Measurements from ENCODE around the gene CYTH3.

CYTH3 gene

DNA sequence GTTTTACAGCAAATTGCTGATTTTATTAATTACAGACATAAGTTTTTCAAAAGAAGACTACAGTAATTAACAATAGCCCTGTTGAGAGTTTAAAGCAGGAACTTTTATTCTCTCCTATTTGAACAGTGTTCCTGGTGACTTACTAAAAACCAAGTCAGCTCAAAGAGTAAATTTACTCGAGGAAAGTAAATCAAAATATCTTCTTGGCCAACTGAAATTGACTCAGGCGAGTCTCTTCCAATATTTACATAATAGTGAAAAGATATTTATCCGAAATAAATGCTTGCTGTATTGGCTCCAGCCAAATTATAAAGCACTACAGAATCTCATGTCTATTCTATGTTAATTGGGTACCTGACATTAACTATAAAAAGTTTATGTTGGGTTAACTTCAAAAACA, 13.2 kb downstream of the CYTH3 start:
- in situ Hi-C loops (cut with HindIII; ENCODE audit: low sequenced_read_pairs) = no loop called here

DNA sequence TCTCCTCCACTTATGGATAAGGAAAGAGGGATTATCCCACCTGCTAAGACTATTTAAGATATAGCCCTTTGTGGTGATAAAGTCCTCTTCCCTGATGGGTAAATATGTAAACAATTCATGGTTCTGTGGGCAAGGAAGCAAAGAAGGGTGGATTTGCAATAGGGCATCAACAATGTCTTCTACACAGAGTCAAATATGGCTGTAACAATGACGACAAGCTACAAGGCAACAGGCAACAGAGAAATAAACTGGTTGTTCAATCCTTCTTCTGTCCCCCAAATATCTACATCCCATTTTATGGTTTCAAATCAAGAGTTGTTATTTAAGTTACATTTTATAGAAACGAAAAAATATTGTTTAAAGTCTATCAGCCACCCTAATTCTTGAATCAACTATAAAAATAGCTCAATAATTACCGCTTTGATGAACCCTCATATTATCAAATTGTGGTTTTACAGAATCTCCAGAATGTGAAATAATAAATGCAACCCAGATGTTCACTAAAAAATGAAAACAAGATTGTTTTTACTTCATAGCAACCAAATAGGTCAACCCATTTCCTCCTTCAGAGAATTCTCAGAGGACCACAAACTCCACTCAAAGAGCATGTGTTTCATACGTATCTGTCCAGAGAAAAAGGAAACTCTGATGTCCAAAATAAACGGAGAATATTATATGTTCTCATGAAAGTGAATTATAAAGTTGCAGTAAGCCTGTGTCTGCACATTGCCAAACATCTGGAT, 13.8 kb downstream of the CYTH3 start:
- in situ Hi-C loops (cut with HindIII; ENCODE audit: low sequenced_read_pairs) = no loop called here

DNA sequence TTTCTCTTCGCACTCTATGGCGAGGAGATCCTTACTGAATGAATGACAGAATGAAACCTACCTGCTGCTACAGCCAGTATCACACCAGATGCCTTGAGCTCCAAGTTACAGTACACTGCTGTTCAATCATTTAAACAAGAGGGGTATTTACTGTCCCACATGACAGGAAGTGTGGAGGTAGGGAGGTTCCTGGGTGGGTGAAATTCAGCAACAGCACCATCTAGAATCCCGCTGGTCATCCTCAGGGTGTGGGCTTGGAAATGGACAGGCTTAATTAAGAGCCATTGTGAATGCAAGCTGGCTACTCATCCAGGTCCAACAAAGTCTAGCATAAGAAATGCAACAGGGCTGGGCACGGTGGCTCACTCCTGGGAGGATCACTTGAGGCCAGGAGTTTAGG, 14.7 kb downstream of the CYTH3 start:
- in situ Hi-C loops (cut with HindIII; ENCODE audit: low sequenced_read_pairs) = no loop called here

DNA sequence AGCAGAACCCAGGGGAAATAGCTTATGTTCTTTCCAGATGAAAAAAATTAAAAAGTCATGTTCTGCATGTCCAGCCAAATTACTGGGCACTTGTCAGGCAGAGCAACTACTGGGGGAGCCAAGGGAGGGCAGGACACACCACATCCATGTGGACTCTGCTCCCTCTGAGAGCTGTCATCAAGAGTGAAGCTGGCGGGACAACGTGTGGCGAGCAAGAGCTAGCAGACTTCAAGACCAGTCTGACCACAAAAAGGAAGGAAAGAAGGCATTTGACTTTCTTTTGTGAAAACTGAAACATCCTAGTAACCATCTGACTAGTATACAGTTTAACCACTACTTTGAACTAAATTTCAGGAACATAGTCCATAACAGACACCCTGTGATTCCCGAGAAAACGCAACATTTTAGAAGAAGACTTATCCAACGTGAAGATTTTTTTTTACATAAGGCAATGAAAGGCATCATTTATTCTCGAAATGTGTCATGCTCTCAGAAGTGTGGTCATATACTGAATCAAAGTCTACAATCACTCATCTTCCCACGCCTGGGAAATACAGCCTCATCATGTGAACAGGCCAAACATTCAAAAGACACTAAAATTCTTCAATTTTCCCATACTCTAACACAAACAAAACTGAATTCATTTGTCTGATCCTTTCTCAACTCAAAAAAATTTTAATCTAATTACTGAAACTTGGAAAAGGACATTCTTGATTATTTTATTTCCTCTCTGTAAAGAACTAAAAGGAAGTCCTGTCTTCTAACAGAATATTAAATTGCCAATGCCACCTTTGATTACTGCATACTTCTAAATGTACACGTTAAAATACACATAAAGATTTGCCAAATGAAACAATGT, 15.5 kb downstream of the CYTH3 start:
- in situ Hi-C loops (cut with HindIII; ENCODE audit: low sequenced_read_pairs) = no loop called here

DNA sequence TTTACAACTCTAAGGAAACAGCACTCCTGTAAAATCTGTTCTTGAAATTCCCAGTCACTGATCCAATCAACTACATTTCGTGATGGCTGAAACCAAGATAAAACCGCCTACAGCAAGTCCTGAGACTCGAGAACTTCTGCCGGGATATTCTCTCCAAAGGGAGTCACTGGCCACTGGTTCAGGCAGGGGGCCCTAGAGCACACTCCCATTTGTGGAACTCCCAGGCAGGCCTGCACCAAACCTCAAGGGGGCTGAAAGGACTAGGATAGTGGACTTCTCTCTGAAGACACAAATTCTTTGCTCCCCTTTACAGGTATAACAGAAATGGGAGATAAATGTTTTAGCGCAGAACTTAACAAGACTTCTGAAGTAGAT, 16.3 kb downstream of the CYTH3 start:
- in situ Hi-C loops (cut with HindIII; ENCODE audit: low sequenced_read_pairs) = no loop called here

DNA sequence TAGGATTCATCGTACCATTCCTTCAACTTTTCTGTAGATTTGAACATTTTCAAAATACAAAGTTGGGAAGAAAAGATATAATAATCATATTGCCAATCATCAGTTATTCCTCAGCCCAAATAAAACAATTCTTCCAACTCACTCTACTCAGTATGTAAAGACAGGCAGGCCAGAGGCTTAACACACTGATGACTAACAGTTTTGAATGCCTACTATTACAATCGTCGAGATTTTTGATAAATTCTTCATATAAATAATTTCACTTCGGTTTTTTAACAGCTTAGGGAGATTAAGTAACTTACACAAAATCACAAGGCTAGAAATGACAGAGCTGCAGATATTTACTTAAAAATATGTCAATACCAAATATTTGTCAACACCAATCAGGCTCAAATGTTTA, 17.6 kb downstream of the CYTH3 start:
- in situ Hi-C loops (cut with HindIII; ENCODE audit: low sequenced_read_pairs) = no loop called here

DNA sequence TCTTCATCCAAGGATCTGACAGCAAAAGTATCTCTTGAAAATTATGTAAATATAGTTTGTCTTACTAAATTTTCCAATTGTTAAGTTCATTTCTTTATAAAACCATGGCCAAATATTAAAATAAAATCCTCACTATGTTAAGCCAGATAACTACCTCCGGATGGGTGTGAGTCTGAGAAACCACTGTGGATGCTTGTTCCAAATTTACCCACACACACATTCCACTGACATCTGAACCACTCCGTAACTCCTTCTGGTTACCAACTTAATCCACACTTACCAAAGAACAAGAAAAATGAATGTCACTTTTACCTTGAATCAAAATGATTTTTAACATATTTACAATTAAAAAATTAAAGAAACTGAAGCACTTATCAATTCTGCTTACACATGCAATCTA, 19.7 kb downstream of the CYTH3 start:
- in situ Hi-C loops (cut with HindIII; ENCODE audit: low sequenced_read_pairs) = no loop called here

DNA sequence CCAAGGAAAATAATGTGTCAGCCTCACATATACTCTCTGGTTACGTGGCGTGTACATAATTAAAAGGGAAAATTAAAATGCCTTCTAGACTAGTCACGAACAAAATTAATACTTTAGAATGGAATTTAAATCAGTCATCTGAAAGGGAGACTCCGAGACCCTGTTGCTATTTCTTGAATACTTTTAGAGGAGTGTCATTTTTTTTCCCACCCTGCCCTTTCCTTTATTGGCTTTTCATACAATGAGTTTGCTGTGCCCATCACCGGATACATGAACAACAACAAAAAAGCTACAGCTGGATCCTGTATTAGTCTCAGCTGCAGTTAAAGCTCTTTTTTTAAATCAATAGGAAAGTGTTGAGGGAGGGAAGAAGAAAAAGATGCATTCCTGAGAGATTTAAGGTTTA, 20.1 kb downstream of the CYTH3 start:
- in situ Hi-C loops (cut with HindIII; ENCODE audit: low sequenced_read_pairs) = no loop called here

DNA sequence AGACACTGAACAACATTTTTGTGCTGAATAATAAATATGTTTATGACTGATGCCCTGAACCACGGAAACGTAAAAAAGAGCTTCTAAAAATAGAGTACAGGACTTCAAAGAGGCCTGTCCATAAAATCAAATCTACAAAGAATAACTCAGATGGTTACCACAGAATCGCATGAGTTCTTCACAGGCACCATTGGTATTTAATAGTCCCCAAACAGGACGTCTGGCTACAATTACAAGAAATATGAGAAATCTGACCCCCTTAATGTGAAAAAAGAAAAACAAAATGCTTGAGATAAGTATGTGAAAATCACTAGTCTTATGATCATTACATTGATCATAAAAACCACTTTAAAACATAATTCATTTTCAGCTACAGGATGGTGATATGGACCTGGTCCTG, 20.8 kb downstream of the CYTH3 start:
- in situ Hi-C loops (cut with HindIII; ENCODE audit: low sequenced_read_pairs) = no loop called here

DNA sequence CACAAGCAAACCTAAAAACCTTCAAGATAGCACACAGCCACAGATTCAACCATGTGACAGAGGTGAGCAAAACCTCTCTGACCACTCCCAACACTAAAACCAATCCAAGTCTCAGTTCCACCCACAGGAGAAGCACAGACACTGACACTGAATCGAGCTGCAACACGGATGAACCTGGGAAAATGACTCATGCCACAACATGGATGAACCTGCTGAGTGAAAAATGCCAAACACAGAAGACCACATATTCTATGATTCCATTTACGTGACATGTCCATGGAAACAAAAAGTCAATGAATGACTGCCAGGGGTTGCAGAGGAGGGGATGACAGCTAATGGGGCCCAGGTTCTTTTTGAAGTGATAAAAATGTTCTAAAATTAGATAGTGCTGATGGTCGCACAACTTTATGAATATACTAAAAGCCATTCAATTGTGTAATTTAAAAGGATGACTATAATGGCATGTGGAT, 22.0 kb downstream of the CYTH3 start:
- in situ Hi-C loops (cut with HindIII; ENCODE audit: low sequenced_read_pairs) = no loop called here

DNA sequence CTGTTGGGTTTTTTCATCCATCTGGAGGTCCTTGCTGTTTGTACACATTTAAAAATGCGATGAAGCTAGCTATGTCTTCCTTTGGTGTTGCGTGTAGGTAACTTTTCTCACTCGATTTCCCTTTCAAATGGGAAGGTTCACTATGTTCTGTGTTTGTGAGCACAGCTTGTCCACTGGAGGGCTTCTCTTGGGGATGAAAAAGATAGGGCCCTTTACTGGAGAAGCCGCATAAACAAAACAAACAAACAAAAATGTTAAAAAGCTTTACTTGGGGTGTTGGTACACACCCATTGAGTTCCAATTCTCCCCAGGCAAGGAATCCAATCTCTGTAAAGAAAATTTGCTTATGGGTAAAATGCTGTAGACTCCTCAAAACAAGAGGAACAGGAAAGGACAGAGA, 23.4 kb downstream of the CYTH3 start:
- in situ Hi-C loops (cut with HindIII; ENCODE audit: low sequenced_read_pairs) = no loop called here

DNA sequence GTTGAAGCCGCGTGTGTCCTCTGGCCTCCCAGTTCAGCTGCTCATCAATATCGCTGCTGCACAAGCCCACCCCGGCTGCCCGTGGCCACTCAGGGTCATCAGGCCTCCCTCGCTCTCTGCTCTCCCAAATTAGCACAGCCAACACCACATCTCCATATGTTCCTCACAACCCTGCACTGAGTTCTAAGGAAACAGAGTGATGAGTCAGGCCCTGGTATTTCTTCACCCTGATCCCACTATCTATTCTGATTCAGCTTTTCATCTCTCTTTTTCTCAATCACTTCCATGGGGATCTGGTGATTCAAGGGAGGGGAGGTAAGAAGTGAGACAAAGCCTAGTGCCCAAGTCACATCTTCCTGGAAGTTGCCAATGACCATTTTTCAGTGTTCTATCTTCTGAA, 23.8 kb downstream of the CYTH3 start:
- in situ Hi-C loops (cut with HindIII; ENCODE audit: low sequenced_read_pairs) = no loop called here

DNA sequence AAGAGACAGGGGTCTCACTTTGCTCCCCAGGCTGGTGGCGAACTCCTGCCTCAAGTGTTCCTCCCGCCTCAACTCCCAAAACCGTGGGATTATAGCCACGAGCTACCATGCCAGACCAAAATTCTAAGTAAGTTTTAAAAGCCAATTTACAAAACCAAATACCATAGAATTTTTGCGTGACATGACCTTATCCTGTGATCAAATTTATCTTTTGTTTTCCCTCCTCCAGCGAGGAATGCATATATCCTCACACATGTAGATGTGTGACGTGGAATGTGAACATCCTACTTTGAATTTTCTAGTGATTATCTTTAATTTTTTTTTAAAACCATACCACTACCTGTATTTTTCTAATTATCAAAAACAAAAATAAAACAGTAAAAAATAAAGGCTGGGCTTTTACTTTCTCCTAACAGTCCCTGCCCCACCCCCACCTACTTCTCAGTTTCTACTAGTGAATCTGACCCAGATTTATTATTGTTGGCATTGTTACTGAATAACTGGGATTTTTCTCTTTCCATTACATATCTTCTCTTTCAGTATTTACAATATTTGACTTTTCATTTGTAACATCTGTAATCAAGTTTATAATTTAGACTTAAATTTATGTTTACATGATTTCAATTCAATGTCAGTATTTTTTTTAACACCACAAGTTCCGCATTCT, 26.0 kb downstream of the CYTH3 start:
- in situ Hi-C loops (cut with HindIII; ENCODE audit: low sequenced_read_pairs) = no loop called here

DNA sequence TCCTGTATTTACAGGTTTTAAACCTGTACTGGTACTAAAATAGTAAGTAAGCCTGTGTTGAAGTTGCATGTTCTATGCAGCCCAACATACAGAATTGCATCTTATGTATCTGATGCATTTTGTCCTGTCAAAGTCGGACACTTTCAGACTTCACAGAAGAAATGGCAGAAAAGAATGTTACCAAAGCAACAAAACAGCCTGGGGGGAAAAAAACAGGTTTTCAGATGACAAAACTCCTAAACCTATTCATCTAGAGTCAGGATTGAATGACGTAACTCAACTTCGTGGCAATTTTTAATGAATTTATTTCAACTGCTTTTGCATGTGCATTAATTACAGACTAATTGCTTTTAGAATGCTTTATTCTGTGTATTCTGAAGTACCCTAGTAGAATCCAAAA, 28.4 kb downstream of the CYTH3 start:
- in situ Hi-C loops (cut with HindIII; ENCODE audit: low sequenced_read_pairs) = no loop called here

DNA sequence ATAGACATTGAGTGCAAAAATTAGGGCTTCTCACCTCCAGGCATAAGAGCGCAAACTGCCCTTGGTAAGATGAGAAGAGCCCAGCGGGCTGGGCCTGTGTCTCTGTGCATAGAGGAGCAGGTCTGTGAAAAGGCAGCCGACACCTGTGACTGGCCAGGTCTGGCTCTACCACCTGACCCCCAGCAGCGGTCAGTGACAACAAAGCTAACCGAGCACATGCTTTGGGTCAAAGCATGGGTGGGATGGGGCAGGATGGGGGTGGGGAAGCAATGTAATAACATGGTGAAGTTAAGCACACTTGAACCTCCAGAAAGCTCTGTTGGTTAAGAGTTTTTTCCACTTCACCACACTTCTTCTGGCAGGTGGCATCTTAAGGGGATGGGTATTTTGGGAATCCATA, 29.3 kb downstream of the CYTH3 start:
- in situ Hi-C loops (cut with HindIII; ENCODE audit: low sequenced_read_pairs) = no loop called here

DNA sequence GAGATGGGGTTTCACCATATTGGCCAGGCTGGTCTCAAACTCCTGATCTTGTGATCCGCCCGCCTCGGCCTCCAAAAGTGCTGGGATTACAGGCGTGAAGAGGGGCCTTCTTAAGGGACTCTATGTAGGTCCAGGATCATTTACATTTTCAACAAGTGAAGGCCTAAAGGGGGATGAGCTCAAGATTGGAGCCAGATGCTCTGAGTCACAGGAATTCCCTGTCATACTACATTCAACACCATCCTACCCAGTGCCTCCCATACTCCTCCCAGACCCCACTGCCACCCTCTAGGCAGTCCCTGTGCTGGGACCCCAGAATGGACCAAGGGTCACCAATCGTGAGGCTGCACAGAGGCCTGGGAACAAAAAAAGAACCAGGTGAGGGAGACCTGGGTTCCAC, 29.9 kb downstream of the CYTH3 start:
- in situ Hi-C loops (cut with HindIII; ENCODE audit: low sequenced_read_pairs) = no loop called here

DNA sequence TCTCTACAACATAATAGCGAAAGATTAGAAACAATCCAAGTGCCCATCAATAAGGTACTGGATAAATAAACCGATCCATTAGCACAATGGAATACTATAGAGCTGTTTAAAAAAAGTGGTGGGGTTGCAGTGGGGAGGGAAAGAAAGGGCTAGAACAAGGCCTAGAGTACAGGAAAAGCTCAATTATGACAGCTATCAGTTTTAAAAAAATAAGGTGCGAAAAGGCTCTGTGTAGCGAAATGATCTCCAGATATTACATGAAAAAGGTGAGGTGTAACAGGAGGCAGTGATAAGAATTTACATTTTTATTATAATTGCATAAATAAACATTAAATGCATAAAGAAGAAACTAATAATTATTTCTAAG, 30.8 kb downstream of the CYTH3 start:
- in situ Hi-C loops (cut with HindIII; ENCODE audit: low sequenced_read_pairs) = no loop called here

DNA sequence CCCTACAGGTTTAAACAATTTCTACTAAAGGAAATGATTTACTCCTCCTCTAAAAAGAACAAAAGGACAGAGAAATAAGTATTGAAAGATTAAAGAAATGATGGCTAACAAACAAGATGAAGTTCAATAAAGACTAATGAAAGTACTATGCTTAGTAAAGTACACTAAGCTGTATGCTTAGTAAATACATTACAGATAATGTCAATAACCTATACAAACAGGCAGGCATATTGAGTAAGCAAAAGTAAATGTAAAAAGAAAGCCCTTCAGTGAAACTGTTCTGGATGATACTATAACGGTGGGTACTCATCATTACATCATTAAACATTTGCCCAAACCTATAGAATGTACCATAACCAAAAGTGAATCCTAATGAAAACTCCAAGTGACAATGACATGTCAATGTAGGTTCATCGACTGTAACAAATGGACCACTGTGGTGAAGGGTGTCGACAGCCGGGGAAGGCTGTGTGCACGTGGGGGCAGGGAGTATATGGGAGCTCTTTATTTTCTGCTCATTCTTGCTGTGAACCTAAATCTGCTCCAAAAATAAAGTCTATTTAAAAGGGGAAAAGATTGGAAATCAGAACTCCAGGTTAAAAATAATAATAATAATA, 34.0 kb downstream of the CYTH3 start:
- in situ Hi-C loops (cut with HindIII; ENCODE audit: low sequenced_read_pairs) = no loop called here

DNA sequence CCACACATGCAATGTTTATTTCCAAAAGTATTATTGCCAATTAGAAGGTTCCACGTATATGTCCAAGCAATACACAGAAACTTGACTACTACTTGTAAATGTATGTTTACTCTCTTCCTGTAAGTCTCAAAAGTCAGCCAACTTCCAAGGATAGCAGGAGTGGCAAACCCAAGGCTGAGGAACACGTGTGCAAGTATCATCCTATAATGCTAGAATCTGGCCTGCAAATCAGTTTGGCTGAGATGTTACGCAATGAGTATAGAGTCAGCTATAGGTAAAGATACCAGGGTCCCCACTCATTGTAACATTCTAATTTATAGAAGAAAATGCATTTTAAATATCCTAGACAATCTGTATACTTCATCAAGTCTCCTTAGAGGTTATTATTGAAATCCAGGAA, 34.7 kb downstream of the CYTH3 start:
- in situ Hi-C loops (cut with HindIII; ENCODE audit: low sequenced_read_pairs) = no loop called here

DNA sequence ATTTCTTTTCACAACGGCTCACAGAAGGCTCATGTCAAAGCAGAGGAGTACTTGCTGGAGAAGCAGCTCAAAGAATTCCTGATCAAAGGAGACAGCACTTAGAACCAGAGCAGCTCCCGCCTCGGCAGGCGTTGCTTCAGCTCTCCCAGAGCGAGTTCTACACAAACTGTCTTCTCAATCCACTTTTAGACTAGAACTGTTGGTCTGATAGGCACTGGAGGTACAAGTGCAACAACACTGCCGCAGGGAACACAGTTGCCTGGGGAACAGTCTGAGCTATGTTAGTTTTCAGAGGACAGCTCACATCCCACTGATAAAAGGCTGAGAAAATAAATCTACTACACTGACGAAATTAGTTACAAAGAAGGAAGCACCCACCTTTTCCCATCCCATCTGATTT, 35.4 kb downstream of the CYTH3 start:
- in situ Hi-C loops (cut with HindIII; ENCODE audit: low sequenced_read_pairs) = no loop called here

DNA sequence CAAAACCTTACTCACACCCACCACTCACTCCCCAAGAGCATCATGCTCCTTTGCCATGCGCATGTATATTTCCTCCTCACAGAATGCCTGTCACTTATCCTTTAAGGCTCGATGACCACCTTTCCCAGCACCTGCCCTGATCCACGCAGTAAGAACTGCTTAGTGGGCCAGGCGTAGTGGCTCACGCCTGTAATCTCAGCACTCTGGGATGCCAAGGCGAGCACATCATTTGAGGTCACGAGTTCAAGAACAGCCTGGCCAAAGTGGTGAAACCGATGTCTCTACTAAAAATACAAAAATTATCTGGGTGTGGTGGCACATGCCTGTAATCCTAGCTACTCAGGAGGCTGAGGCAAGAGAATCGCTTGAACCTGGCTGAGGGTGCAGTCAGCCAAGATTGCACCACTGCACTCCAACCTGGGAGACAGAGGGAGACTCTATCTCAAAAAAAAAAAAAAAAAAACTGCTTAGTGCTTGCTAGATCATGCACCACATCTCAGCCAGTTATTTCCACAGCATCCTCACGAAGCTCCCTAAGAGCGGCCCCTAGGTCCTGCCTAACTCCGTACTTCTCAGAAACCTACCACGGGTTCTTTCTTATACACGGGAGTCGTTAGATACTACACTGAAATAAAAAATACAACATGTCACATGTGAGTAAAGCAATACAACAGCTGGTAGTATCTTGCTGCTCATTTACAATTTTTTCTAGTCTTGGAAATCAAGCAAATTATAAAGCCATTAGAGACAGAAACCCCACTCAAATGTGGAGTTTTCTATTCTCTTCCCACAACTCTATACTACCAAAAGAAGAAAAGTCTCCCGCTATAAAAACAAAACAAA, 37.2 kb downstream of the CYTH3 start:
- in situ Hi-C loops (cut with HindIII; ENCODE audit: low sequenced_read_pairs) = no loop called here

Measured in DLD1 (cell line).